Measurements from ENCODE around the gene ZNF154. TPM values are rescaled to one million over a fixed set of nuclear protein-coding genes. Genes with fewer than 3 reads are reported as not detected.

ZNF154 gene
- total RNA-seq, 1 experiment from 2014 or later = 0.03 TPM

DNA sequence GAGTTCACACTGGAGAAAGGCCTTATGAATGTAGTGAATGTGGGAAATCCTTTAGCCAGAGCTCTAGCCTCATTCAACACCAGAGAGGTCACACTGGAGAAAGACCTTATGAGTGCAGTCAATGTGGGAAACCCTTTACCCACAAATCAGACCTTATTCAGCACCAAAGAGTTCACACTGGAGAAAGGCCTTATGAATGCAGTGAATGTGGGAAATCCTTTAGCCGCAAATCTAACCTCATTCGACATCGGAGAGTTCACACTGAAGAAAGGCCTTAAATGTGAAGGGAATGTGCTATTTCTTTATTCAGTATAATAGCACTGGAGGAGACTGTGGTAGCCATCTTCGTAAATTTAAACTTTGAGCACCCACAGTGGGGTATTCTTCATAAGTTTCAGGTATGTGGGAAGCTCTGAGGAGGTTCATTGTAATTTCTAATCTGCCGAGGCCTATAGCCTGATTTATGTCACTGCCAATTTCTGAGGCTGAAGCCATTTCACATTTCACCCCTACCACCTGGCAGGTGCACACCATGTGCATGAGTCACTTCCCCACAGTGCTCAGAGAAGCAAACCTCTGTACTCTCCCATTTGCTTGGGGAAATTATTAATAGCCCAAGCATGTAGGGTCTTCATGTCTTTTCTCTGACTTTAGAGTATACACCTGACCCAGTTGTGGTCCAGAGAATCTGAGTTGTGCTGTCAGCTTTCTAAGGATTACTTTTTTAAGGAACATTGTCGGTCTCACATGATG lies 20.8 kb downstream of the ZNF154 start:
- no peak for DNase-seq (ENCODE audit: low read depth, low spot score)

DNA sequence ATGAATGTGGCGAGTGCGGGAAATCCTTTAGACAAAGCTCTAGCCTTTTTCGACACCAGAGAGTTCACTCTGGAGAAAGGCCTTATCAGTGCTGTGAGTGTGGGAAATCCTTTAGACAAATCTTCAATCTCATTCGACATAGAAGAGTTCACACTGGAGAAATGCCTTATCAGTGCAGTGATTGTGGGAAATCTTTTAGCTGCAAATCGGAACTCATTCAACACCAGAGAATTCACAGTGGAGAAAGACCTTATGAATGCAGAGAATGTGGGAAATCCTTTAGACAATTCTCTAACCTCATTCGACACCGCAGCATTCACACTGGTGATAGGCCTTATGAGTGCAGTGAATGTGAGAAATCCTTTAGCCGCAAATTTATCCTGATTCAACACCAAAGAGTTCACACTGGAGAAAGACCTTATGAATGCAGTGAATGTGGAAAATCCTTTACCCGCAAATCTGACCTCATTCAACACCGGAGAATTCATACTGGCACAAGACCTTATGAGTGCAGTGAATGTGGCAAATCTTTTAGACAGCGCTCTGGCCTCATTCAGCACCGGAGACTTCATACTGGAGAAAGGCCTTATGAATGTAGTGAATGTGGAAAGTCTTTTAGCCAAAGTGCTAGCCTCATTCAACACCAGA lies 21.5 kb downstream of the ZNF154 start:
- no peak for DNase-seq (ENCODE audit: low read depth, low spot score)
- in situ Hi-C loops (cut with HindIII; ENCODE audit: low pct_unique_long_range_greater_than_20kb, low sequenced_read_pairs) = no loop called here

More for the DNA sequence above, 20.8 kb downstream of the ZNF154 start:
- in situ Hi-C loops (cut with HindIII; ENCODE audit: low pct_unique_long_range_greater_than_20kb, low sequenced_read_pairs) = no loop called here

DNA sequence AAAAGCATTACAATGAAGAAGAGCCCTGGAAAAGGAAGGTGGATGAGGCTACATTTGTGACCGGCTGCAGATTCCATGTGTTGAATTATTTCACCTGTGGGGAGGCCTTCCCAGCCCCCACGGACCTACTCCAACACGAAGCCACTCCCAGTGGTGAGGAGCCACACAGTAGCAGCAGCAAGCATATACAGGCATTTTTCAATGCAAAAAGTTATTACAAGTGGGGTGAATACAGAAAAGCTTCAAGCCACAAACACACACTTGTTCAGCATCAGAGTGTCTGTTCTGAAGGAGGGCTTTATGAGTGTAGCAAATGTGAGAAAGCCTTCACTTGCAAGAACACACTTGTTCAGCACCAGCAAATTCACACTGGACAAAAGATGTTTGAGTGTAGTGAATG lies 22.3 kb downstream of the ZNF154 start:
- DNase-seq (ENCODE audit: low read depth, low spot score) = no peak

DNA sequence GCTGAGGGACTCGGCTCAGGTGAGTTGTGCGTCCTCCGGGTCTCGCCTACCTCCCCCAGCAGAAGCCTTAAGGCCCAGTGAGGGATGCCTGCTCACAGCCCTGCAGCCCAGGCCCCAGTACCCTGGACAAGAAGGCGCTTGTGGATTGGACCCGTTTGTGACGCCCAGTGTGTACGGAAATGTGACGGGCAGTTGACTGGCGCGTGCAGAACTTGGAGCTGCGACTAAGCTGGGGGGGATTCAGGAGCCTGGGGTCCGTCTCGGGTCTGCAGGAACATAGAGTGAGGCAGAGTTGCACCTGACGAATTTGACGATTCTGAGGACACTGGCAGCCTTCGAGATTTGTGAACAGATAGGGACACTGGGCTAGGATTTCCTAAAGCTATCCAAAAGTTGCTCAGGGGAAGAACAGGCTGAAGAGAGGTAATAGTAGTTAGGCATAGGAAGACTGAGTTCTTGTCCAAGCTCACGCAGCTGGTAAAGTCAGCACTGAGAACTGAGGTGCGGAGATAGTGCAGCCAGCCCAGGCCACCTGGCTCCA lies 26.7 kb downstream of the ZNF154 start:
- in situ Hi-C loops (cut with HindIII; ENCODE audit: low pct_unique_long_range_greater_than_20kb, low sequenced_read_pairs) = no loop called here
- no peak for DNase-seq (ENCODE audit: low read depth, low spot score)

More for the DNA sequence above, 22.3 kb downstream of the ZNF154 start:
- in situ Hi-C loops (cut with HindIII; ENCODE audit: low pct_unique_long_range_greater_than_20kb, low sequenced_read_pairs) = no loop called here

DNA sequence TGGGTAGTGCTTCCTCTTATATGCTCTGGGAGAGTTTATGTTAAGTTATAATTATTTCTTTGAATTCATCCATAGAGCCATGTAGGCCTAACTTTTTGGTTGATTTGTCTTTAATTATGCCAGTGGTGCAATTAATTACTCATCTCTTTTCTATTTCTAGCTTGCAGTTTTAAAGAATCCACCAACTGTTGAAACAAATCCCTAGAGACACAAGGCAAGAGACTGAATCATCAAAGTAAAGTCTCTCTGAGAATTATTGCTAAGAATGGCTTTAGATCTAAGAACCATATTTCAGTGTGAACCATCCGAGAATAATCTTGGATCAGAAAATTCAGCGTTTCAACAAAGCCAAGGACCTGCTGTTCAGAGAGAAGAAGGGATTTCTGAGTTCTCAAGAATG lies 33.1 kb downstream of the ZNF154 start:
- in situ Hi-C loops (cut with HindIII; ENCODE audit: low pct_unique_long_range_greater_than_20kb, low sequenced_read_pairs) = no loop called here
- no peak for DNase-seq (ENCODE audit: low read depth, low spot score)

DNA sequence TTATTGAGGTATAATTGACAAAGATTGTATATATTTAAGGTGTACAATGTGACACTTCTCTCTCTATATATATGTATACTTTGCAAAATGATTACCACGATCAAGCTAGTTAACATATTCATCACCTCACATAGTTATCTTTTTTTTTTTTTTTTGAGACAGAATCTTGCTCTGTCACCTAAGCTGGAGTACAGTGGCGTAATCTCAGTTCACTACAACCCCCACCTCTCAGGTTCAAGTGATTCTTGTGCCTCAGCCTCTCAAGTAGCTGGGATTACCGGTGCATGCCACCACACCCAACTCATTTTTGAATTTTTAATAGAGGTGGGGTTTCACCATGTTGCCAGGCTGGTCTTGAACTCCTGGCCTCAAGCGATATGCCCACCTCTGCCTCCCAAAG lies 36.5 kb downstream of the ZNF154 start:
- in situ Hi-C loops (cut with HindIII; ENCODE audit: low pct_unique_long_range_greater_than_20kb, low sequenced_read_pairs) = no loop called here

DNA sequence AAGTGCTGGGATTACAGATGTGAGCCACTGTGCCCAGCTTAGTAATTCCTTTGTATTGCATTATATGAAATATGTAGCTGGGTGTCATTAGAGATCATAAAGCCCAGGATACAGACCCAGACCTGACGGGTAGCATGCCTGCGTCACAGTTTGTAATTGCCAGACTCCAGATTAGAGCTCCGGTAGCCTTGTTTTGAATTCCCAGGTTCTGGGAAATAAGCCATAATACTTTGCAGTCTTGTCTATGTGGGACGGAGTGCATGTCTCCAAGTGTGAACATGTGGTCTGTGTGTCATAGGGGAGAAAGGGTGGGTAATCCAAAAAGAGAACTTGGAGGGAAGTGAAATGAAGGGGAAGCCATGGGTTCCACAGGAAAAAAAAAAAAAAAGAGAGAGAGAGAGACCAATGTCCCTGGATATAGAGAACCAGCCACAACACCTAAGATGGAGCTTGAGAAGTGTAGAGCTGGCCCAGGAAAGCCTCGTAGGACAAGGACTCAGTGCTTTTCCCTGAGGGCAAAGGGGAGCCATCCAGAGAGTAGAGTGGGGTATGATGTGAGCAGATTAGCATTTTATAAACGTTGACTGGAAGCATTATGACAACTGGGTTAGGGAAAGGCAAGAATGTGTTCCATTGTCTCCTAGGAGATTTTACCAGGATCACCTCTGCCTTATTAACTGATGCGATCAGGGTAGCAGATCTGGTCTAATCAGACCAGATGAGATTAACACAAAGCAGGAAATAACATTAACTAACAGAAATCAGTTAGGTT lies 37.7 kb downstream of the ZNF154 start:
- in situ Hi-C loops (cut with HindIII; ENCODE audit: low pct_unique_long_range_greater_than_20kb, low sequenced_read_pairs) = no loop called here
- no peak for DNase-seq (ENCODE audit: low read depth, low spot score)

More for the DNA sequence above, 36.5 kb downstream of the ZNF154 start:
- no peak for DNase-seq (ENCODE audit: low read depth, low spot score)

DNA sequence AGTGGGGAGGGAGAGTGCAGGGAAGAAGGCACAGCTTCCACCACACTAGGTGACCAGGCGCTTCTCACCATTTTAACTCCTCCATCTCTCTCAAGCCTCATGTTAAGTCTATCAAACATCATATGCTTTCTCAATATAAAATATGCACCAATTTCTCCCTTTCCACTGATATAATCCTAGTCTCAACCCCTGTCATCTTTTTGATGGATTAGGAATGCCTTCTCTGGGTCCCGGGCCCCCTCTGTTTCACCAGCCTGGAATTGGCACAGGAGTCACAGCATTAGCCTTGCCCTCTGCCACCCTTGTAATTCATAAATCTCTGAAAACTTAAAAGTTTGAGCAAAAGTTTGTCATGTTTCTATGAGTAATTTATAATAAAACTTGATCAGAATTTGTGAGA lies 40.4 kb downstream of the ZNF154 start, which contains the start of gene ZSCAN4:
Gene ZSCAN4 (plus strand): TSS at position 301 of the 400 bp plus-strand sequence. CDS start 7,211 bp downstream, outside the sequence.
- in situ Hi-C loops (cut with HindIII; ENCODE audit: low pct_unique_long_range_greater_than_20kb, low sequenced_read_pairs) = no loop called here
- no peak for DNase-seq (ENCODE audit: low read depth, low spot score)

DNA sequence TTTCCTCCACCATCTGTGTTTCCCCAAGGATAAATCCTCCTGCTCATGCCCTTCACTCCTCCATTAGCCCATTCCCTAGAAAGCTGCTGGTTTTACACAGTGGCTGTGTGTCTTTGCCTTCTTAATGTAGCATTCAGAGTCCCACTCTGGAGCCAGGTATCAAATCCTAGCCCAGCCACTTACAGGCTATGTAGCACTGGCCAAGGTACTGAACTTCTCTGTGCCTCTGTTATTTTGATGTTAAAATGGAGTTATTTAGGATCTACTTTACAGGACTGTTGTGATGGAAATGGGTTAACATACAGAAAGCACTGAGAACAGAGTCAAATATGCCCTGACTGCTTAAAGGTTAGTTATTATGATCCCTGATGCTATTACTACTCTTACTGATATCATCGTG lies 41.8 kb downstream of the ZNF154 start:
- DNase-seq (ENCODE audit: low read depth, low spot score) = no peak
- in situ Hi-C loops (cut with HindIII; ENCODE audit: low pct_unique_long_range_greater_than_20kb, low sequenced_read_pairs) = no loop called here

DNA sequence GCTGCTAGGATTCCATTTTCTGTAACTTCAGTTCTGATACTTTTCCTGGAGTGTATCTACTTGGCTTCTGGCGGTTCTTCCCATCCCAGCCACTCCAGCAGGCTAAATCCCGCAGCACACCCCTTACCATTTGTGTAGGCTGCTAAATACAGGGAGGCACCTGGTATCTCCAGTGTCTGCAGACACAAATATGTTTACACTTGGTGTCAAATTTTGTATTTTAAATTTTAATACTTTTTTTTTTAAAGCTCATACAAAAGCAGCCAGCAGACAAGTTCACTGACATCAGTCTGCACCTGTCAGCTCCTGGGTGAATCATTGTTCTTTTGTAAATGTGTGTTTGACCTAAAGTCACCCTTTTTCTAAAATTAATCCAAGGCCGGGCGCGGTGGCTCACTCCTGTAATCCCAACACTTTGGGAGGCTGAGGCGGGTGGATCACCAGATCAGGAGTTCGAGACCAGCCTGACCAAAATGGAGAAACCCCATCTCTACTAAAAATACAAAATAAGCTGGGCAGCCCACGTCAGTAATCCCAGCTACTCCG lies 43.7 kb downstream of the ZNF154 start:
- in situ Hi-C loops (cut with HindIII; ENCODE audit: low pct_unique_long_range_greater_than_20kb, low sequenced_read_pairs) = no loop called here
- no peak for DNase-seq (ENCODE audit: low read depth, low spot score)

DNA sequence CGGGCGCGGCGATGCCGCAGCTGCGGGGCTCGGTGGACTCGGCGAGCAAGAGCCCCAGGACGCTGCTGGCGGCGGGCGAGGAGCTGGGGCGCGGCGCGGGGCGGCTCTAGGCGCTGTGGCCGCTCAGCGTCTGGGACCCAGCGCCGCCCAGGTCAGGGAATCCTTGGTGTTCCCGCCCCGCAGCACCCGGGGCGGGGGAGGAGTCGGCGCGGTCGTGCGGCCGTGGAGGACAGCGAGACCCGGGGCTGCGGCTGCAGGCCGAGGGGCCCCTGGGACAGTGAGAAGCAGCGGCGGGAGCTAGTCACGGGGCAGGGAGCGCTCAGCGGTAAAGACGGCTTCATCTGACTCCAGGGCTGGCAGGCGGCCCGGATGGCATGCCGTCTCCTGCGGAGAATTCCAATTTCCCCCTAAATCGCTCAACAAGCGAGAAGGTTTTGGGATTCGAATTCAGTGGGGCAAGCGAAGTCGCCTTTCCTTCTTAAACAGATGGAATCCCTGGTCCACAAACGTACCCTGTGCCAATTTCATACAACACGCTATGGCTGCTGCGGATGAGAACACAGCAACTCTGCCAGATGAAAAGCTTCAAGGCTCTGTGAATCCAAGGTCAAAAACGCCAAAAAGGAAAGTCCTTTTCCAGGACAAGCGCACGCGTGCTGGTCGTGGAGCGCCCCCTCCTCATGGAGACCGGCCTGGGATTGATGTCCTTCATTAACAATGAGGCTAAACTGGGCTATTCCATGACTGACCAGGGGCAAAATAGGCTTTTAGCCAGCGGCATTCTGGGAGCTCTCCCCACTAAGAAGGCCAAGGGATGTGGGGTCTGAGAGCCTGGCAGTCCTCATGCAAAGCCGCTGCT lies 44.5 kb downstream of the ZNF154 start:
- DNase-seq (ENCODE audit: low read depth, low spot score) = peak; percentile 31
- in situ Hi-C loops (cut with HindIII; ENCODE audit: low pct_unique_long_range_greater_than_20kb, low sequenced_read_pairs) = no loop called here

DNA sequence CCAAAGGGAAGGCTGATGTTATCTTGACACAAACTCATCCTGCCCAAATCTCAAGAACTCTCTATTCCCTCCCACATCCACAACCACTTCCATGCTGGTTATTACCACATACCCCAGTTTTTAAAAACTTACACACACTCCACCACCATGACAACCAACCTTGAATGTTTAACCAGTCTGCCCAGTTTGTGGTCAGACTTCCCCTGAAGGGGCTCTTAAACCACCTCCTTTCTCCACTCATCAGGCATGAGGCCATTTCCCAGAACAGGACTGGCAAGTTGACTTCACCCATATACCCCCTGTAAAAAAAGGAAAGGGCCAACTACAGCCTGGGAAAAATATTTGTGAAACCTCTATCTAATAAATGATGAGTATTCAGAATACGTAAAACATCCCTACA lies 52.7 kb downstream of the ZNF154 start:
- in situ Hi-C loops (cut with HindIII; ENCODE audit: low pct_unique_long_range_greater_than_20kb, low sequenced_read_pairs) = no loop called here
- DNase-seq (ENCODE audit: low read depth, low spot score) = no peak

DNA sequence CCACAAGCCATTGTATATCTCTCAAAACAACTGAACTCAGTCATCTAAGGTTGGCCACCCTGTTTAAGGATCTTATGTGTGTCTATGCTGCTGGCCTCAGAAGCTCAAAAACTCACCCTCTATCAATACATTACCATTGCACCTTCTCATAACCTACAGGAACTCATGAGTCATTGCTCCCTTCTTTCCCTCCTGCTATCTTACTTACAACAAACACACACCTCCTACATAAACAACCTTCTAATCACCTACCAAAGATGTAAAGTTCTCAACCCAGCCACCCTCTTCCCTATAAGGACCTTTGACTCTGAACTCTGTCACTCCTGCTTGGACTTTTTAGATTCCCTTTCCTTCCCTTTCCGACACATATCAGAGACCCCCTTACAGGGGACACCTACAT lies 53.6 kb downstream of the ZNF154 start:
- in situ Hi-C loops (cut with HindIII; ENCODE audit: low pct_unique_long_range_greater_than_20kb, low sequenced_read_pairs) = no loop called here
- no peak for DNase-seq (ENCODE audit: low read depth, low spot score)

DNA sequence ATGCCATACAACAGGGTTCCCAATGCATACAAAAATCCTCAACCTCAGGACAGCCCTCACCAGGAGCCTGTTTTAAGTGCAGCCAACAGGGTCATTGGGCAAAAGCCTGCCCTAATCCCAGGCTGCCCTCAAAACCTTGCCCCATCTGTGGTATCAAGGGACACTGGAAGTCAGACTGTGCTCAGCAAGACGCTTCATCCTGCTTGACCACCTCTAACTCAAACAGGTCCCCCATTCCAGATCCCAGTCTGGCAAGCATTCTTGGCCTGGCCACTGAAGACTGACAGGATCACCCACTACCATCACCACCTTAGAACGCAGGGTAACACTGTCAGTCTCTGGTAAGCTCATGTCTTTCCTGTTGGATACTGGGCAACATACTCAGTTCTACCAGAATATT lies 55.3 kb downstream of the ZNF154 start:
- in situ Hi-C loops (cut with HindIII; ENCODE audit: low pct_unique_long_range_greater_than_20kb, low sequenced_read_pairs) = no loop called here
- DNase-seq (ENCODE audit: low read depth, low spot score) = no peak

DNA sequence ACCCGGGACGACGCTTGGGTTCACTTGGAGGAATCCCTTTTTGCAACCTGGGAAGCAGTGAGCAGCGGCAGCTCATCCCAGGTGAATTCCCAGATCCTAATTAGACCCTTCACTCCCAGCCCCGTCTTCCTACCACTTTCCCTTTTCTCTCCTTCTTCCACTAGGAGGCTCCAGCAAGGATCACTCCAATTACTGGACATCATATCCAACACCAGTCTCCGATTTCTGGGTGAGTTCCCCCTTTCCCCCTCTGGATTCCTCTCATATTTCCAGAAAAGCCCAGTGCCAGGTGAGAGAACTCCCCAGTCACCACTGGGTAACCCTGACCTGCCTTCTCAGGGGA lies 57.4 kb downstream of the ZNF154 start:
- in situ Hi-C loops (cut with HindIII; ENCODE audit: low pct_unique_long_range_greater_than_20kb, low sequenced_read_pairs) = no loop called here
- no peak for DNase-seq (ENCODE audit: low read depth, low spot score)

DNA sequence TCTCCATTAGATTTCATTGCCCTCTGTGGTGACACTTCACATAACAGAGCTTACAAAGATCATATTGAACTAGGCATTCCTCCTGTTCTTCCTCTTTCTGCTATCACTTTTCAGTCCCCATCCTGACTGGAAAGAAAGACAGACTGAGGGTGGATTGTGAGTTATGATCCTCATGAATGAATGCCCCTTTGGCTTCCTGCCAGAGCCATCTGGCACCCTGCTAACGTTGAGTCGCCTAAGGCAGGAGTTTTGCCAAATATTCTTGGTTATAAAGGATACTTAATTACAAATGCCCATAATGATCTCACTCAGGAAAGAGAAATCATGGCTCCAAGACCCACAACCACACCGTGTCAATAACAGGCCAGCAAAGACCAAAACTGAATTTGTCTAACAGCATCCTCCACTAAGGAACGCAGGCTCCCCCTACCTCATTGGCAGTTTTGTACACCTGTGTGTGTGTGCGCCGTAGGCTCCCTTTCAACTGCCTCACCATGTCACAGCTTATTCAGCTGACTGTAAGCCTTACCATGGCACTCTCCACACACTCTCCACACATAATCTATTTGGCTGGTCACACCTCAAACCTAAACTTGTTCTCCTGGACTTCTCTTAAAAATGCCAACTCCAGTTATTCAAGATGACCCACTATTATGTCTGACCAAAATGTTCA lies 60.5 kb downstream of the ZNF154 start:
- DNase-seq (ENCODE audit: low read depth, low spot score) = no peak
- in situ Hi-C loops (cut with HindIII; ENCODE audit: low pct_unique_long_range_greater_than_20kb, low sequenced_read_pairs) = no loop called here
